HEK293 (cell line): Measurements from ENCODE around the gene C17orf58.

ENCODE experiments used
- GLI4 ChIP-seq: fragments of 450-650 bp; formaldehyde crosslinking; IDR thresholded peaks from 2 replicates; pipeline ENCODE4 v1.5.1; 2016; ENCODE audit warnings: missing biosample characterization, missing genetic modification characterization
- PRDM1 ChIP-seq: fragments of 450-650 bp; formaldehyde crosslinking; IDR thresholded peaks from 2 replicates; pipeline ENCODE4; 2016; ENCODE audit warnings: missing biosample characterization, missing genetic modification characterization
- ZNF169 ChIP-seq: fragments of 450-650 bp; formaldehyde crosslinking; IDR thresholded peaks from 2 replicates; pipeline ENCODE4 v1.5.1; 2016; ENCODE audit warnings: missing biosample characterization, missing genetic modification characterization
- ZNF274 ChIP-seq, 2 experiments: fragments of 200-500 bp in 1 of 2; fragments of 450-650 bp in 1 of 2; sonication (Bioruptor generic) in 1 of 2; formaldehyde crosslinking in 1 of 2; IDR thresholded peaks; 2 replicates each; pipeline versions ENCODE4 v1.5.1 to v1.6.1; 2014 to 2016; ENCODE audit warnings: borderline replicate concordance in 1 of 2, inconsistent platforms in 1 of 2, low read length in 1 of 2, missing biosample characterization in 1 of 2, missing genetic modification characterization in 1 of 2
- ZNF707 ChIP-seq: fragments of 450-650 bp; formaldehyde crosslinking; IDR thresholded peaks from 2 replicates; pipeline ENCODE4 v1.5.1; 2016; ENCODE audit warnings: missing biosample characterization, missing genetic modification characterization
- TF ChIP-seq, protein P1 (sequence below): fragments of 450-650 bp; formaldehyde crosslinking; IDR thresholded peaks from 2 replicates; pipeline ENCODE4 v1.5.1; 2016; ENCODE audit warnings: missing biosample characterization, missing genetic modification characterization
- TF ChIP-seq, protein P2 (sequence below): fragments of 450-650 bp; formaldehyde crosslinking; IDR thresholded peaks from 2 replicates; pipeline ENCODE4 v1.5.1; 2016; ENCODE audit warnings: missing biosample characterization, missing genetic modification characterization
- TF ChIP-seq, protein P3 (sequence below): fragments of 450-650 bp; formaldehyde crosslinking; IDR thresholded peaks from 2 replicates; pipeline ENCODE4 v1.5.1; 2016; ENCODE audit warnings: missing biosample characterization, missing genetic modification characterization, low read depth
- TF ChIP-seq, protein P4 (sequence below): fragments of 450-650 bp; formaldehyde crosslinking; optimal IDR thresholded peaks from 2 replicates; pipeline ENCODE3; 2016; ENCODE audit warnings: missing biosample characterization, mild to moderate bottlenecking, missing genetic modification characterization

DNA sequence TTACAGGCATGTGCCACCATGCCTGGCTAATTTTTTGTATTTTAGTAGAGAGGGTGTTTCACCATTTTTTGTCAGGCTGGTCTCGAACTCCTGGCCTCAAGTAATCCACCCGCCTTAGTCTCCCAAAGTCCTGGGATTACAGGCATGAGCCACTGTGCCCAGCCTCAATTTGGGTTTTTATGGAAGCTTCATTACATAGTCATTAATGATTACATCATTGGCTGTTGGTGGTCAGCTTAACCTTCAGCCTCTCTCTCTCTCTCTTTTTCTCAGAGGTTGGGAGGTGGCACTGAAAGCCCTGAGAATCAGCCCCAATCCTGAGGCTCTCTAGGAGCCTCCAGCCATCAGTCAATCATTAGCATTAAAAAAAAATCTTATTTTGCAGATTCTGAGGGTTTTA is 45.3 kb downstream of the C17orf58 start:
- TF ChIP-seq, protein P1, sequence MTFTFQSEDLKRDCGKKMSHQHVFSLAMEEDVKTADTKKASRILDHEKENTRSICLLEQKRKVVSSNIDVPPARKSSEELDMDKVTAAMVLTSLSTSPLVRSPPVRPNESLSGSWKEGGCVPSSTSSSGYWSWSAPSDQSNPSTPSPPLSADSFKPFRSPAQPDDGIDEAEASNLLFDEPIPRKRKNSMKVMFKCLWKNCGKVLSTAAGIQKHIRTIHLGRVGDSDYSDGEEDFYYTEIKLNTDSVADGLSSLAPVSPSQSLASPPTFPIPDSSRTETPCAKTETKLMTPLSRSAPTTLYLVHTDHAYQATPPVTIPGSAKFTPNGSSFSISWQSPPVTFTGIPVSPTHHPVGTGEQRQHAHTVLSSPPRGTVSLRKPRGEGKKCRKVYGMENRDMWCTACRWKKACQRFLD (tag by site-specific recombination), result no peak
- TF ChIP-seq ZNF274 (IDR thresholded peaks at IDR 0.05; ENCODE audit: low read length) (no peak), ZNF274 (tag by site-specific recombination; IDR thresholded peaks at IDR 0.05; ENCODE audit: borderline replicate concordance) (no peak), GLI4 (tag by site-specific recombination) (no peak), PRDM1 (tag by site-specific recombination) (no peak), ZNF707 (tag by site-specific recombination) (no peak), ZNF169 (tag by site-specific recombination) (no peak)
- TF ChIP-seq, protein P2, sequence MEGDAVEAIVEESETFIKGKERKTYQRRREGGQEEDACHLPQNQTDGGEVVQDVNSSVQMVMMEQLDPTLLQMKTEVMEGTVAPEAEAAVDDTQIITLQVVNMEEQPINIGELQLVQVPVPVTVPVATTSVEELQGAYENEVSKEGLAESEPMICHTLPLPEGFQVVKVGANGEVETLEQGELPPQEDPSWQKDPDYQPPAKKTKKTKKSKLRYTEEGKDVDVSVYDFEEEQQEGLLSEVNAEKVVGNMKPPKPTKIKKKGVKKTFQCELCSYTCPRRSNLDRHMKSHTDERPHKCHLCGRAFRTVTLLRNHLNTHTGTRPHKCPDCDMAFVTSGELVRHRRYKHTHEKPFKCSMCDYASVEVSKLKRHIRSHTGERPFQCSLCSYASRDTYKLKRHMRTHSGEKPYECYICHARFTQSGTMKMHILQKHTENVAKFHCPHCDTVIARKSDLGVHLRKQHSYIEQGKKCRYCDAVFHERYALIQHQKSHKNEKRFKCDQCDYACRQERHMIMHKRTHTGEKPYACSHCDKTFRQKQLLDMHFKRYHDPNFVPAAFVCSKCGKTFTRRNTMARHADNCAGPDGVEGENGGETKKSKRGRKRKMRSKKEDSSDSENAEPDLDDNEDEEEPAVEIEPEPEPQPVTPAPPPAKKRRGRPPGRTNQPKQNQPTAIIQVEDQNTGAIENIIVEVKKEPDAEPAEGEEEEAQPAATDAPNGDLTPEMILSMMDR (tag by site-specific recombination), result no peak
- TF ChIP-seq, protein P3, sequence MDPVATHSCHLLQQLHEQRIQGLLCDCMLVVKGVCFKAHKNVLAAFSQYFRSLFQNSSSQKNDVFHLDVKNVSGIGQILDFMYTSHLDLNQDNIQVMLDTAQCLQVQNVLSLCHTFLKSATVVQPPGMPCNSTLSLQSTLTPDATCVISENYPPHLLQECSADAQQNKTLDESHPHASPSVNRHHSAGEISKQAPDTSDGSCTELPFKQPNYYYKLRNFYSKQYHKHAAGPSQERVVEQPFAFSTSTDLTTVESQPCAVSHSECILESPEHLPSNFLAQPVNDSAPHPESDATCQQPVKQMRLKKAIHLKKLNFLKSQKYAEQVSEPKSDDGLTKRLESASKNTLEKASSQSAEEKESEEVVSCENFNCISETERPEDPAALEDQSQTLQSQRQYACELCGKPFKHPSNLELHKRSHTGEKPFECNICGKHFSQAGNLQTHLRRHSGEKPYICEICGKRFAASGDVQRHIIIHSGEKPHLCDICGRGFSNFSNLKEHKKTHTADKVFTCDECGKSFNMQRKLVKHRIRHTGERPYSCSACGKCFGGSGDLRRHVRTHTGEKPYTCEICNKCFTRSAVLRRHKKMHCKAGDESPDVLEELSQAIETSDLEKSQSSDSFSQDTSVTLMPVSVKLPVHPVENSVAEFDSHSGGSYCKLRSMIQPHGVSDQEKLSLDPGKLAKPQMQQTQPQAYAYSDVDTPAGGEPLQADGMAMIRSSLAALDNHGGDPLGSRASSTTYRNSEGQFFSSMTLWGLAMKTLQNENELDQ (tag by site-specific recombination), result no peak
- TF ChIP-seq, protein P4, sequence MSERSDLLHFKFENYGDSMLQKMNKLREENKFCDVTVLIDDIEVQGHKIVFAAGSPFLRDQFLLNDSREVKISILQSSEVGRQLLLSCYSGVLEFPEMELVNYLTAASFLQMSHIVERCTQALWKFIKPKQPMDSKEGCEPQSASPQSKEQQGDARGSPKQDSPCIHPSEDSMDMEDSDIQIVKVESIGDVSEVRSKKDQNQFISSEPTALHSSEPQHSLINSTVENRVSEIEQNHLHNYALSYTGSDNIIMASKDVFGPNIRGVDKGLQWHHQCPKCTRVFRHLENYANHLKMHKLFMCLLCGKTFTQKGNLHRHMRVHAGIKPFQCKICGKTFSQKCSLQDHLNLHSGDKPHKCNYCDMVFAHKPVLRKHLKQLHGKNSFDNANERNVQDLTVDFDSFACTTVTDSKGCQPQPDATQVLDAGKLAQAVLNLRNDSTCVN (tag by site-specific recombination), result no peak
